GM12892 (cell line): ENCODE measurements around the gene TVP23A.
A peak's percentile ranks its signal among the peaks of the same experiment; 100 is the strongest.

Source experiments
- DNase-seq: peaks from one replicate; pipeline ENCODE4 v3.0.0; 2011; ENCODE audit not compliant: insufficient read length
- FAIRE-seq: peaks from 2 replicates; lab custom pipeline; 2011; peaks lifted over from hg19 to GRCh38; lab: Jason Lieb, UNC
- POLR2A ChIP-seq: IDR thresholded peaks from 2 replicates; pipeline ENCODE4 v1.6.1; 2011; ENCODE audit warnings: low read depth, low read length, control low read depth
- POLR2AphosphoS5 ChIP-seq: IDR thresholded peaks from 2 replicates; pipeline ENCODE4 v1.6.1; 2011; ENCODE audit warnings: low read depth, low read length, control low read depth
- TAF1 ChIP-seq: IDR thresholded peaks from 2 replicates; pipeline ENCODE4 v1.6.1; 2011; ENCODE audit warnings: low read depth, mild to moderate bottlenecking, control low read depth, low read length, borderline replicate concordance

The TVP23A gene

DNA sequence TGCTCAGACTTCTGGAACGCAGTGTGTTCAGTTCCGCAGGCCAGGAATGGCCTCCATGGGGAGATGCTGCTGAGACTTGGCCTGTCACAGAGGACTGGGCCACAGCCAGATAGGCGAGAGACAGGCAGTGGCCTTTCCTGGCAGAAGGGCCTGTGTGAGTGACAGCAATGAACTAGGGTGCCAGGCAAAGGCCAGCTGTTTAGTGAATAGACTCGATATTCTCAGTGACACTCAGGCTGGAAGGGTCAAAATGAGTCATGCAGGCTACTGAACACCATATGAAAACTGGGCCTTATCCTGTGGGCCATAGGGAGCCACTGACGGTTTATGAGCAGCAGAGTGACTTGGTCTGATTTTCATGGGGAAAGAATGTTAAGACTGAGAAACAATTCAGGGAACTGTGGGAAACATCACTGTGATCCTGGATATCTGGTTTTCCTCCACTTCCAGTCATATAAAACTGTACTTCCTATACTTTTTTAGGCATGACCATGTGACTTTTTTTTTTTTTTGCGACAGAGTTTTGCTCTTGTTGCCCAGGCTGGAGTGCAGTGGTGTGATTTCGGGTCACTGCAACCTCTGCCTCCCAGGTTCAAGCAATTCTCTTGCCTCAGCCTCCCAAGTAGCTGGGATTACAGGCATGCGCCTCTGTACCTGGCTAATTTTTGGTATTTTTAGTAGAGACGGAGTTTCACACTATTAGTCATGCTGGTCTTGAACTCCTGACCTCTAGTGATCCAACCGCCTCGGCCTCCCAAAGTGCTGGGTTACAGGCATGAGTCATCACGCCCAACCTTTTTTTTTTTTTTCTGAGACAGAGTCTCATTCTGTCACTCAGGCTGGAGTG is 80.1 kb downstream of the TVP23A start:
- FAIRE-seq (peak; percentile 84), DNase-seq (peak; percentile 47)
- TF ChIP-seq POLR2A (peak; percentile 67), POLR2AphosphoS5 (no peak; the same call in 1 of the 2 replicates), TAF1 (no peak)

DNA sequence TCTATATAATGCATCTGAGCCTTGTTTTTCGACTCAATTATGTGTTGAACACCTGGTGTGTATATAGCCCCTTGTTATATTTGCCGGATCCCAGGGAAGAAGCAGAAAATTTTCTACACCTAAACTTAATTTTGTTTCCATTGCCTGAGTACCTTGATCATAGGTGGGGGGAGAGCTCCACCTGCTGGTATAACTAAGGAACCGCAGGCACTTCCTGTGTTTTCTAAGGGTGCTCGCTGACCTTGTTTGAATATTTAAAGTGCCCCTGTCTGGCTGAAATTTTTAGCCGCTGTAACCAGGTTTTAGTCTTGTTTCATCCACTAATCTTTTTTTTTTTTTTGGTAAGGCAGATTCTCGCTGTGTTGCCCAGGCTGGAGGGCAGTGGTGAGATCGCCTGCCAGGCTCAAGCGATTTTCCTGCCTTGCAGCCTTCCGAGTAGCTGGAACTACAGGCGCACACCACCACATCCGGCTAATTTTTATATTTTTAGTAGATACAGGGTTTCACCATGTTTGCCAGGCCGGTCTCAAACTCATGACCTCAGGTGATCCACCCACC is 81.4 kb downstream of the TVP23A start:
- TF ChIP-seq POLR2A = no peak
- TF ChIP-seq POLR2AphosphoS5 = no peak
- no peak for TF ChIP-seq TAF1
- DNase-seq (no peak), FAIRE-seq (peak; percentile 60)

DNA sequence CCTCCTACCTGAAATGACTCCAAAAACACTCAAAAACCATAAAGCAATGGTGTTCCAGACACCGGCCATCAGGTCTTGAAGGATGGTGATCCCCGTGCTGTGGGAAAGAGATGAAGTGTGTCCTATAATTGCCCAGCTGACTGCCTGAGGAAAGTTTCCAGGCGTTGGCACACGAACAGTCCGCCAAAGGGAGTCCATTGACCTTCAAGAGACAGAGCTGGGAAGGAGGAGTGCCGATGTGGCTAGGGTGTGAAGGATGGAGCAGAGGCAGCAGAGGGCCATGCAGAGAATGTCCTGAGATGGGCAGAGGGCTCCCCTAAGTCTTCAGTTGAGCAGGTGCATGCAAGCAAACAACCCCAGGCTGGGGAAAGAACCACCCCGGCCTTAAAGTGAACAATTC is 86.8 kb downstream of the TVP23A start:
- TF ChIP-seq TAF1 (no peak), POLR2A (no peak), POLR2AphosphoS5 (no peak)
- no peak for DNase-seq
- no peak for FAIRE-seq

DNA sequence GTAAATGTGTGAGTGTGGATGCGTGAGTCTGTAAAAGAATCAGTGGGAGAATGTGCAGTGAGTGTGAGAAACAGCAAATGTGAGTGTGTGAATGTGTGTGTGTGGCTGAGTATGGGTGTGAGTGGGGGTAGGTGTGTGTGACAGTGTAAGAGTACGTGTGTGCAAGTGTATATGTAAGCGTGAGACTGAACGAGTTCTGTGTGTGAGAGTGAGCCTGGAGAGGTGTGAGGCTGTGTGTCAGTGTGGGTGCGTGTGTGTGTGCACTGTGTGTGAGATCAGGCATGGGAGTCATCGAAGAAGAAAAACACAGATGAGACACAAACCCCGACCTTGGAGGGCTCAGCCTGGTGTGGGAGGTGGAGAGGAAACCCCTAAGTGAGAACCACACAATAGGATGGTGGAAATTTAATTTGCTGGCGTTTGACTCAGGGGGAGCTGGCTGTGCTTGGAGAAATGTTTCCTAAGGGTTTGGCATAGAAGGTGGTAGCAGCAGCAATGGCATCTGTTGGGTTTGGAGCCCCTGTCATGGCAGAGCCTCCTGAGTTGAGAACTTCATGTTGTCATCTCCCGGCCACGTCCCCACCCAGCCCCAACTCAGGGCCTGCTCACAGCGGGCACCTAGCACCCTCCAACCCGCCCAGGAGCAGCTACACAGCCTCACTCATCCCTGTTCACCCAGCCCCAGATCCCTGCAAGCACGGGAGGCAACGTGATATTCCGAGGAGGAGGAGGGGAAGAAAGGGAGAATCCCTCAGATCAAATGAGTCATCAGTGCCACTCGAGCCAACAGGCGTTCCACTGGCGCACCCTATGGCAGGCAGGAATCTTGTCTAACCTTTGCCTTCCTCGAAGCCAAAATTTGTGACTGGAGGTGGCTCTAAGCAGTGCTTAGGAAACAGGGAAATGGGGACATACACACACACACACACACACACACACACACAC is 89.2 kb downstream of the TVP23A start:
- FAIRE-seq (no peak), DNase-seq (no peak)
- TF ChIP-seq TAF1 = no peak
- TF ChIP-seq POLR2A = no peak
- no peak for TF ChIP-seq POLR2AphosphoS5

DNA sequence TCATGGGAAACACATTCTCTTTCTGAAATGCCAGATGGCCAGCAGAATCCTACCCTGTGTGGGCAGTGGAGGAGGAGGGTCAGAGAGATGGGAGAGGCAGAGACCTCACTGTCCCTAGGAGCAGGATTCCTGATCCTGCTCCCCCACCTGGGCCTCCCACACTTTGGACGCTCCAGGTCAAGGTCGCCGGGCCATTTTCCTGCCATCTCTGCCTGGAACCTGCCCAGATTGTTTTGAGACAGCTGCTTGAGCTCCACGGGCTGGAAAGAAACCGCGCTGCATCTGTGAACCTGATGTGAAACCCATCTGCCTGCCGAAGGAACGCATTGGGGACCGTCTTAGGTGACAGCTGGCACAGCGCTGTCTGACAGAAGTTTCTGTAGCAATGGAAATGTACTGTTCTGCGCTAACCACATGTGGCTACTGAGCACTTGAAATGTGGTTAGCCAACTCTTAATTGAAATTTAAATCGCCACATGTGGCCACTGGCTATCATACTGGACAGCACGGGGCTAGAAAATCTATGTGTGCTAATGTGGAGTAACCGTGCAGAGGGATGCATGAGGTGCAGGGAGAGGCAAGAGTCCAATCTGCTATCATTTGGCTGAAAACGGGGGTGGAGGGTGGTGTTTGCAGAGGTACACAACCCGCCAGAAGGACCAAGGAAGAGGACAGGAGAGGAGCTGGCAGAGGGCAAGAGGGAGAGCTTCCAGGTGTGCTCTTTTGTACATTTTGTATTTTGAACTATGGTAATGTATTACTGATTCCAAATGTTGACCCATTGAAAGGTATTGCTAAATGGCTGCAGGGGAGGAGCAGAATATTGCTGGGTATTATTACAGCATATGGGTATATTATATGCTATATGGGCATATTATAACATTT is 90.3 kb downstream of the TVP23A start:
- no peak for DNase-seq
- no peak for TF ChIP-seq TAF1
- TF ChIP-seq POLR2A = no peak
- TF ChIP-seq POLR2AphosphoS5 = no peak
- no peak for FAIRE-seq
